Hematopoietic multipotent progenitor cell treated with erythropoietin and hydrocortisone succinate and interleukin-3 and kit ligand, for 8 days (in vitro differentiated cells): ENCODE results near the gene TANGO2.

Source experiments
- DNase-seq: peaks from one replicate; pipeline ENCODE4 v3.0.0-alpha.2; 2015

The TANGO2 gene

DNA sequence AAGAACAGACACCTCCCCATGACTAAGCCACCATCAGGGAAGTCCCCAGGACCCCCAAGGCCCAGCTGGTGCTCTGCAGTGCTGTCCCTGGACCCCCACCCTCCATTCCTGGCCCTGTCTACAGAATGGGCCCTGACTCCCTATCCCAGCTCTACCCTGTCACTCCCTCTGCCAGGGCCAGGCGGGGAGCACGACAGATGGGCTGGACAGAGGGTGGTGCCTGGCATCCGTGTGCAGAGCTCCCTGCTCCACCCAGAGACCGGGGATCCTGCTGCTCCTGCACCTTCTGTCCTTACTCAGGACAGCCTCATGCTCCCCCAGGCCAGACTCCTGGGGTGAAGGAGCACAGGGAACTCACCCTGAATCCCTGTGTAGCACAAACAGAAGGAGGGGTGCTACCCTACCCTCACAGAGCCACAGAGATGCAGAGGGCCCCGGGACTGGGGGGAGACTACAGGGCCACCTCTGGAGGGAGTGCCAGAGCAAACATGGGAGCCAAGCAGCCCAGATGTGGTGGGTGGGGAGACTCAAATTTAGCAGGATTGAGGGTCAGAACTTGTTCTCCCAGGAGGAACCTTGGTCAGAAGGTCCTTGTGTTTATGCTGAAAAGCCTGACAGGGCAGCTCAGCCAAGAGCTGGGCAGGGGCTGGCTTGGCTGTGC lies 6.3 kb upstream of the TANGO2 start:
- DNase-seq, result peak; percentile 32

DNA sequence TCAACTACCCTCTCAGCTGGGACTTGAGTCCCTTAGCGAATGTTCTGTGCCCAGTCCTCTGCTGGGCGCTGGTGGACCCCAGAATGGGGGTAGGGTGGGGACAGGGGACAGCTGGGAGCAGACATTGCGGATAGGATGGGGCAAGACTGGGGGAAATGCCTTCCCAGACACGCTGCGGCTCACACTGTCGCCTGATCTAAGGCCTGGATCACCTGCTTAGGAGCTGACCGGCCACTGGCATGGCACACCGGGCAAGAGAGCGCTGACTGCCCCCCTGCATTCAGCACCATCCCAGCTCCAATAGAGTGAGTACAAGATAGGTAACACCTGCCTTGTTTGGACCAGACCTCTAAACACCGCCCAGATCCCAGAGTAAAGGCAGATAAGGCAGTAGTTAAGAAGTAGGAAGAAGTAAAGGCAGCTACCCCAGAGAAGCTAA lies 5.7 kb upstream of the TANGO2 start:
- no peak for DNase-seq

DNA sequence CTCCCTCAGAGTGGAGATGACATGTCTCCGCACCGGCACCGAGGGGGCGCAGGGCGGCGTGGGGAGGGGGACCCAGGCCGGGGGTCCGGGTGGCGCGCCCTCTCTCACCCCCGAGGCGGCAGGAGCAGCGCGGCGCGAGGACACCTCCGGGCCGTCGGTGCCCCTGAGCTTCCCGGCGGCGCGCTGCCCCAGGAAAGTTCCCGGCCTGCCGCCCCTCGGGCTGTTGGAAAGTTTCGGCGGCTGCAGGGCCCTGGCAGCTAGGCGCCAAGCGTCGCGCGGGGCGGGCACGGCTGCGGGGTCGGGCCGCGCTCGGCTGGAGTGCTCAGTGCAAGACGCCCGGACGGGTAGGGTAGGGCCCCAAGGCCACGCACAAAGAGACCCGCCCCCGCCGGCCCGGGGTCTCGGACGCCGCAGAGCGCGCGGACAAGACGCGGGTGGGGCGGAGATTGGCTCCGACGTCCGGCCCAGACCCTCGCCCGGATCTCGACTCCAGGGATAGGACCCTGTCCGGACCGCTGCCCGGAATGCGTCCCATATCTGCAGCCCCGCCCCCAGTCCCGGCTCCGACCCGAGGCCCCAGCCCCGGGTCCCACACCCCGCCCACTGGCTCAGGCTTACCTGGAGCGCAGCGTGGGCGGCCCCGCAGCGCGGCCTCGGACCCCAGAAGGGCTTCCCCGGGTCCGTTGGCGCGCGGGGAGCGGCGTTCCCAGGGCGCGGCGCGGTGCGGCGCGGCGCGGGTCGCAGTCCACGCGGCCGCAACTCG lies 4.8 kb upstream of the TANGO2 start:
- DNase-seq, result peak; percentile 41

GRCh38 chr22:20016734-20017621 lies 3.9 kb upstream of the TANGO2 start, which contains the start of gene ARVCF:
ARVCF (minus strand) TSS chr22:20016823; CDS start chr22:19990794, 26,029 bp downstream.
- peak; percentile 87 for DNase-seq

- no peak for DNase-seq
These were observed 3.3 kb upstream of the TANGO2 start for GRCh38 chr22:20017622-20017958.

- DNase-seq, result no peak
These were observed 2.9 kb upstream of the TANGO2 start for GRCh38 chr22:20018001-20018400.

- DNase-seq, result no peak
These were observed 1.0 kb upstream of the TANGO2 start for GRCh38 chr22:20019661-20020532.

GRCh38 chr22:20021196-20022181 lies 579 bp downstream of the TANGO2 start:
- peak; percentile 60 for DNase-seq

GRCh38 chr22:20022231-20022977 lies 1.5 kb downstream of the TANGO2 start:
- peak; percentile 69 for DNase-seq

- DNase-seq, result peak; percentile 51
These were observed 2.2 kb downstream of the TANGO2 start for GRCh38 chr22:20022978-20023613.

DNA sequence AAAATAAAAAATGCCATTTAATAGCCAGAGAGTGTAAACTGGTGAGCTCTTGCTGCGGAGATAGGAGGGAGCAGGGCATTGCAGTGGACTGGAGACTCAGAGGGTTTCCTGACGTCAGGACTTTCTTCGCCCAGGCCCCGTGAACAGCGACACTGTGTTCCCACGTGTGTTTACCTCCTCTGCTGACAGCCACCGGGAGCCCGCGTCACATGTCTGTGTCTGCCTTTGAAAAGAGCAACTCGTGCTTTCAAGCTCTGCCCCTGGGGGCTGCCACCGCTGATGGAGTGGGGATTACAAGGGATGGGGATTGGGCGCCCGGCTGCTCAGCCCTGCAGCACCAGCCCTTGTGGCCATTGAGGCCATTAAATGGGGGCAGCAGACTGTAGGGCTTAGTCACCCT lies 3.3 kb downstream of the TANGO2 start:
- no peak for DNase-seq

DNA sequence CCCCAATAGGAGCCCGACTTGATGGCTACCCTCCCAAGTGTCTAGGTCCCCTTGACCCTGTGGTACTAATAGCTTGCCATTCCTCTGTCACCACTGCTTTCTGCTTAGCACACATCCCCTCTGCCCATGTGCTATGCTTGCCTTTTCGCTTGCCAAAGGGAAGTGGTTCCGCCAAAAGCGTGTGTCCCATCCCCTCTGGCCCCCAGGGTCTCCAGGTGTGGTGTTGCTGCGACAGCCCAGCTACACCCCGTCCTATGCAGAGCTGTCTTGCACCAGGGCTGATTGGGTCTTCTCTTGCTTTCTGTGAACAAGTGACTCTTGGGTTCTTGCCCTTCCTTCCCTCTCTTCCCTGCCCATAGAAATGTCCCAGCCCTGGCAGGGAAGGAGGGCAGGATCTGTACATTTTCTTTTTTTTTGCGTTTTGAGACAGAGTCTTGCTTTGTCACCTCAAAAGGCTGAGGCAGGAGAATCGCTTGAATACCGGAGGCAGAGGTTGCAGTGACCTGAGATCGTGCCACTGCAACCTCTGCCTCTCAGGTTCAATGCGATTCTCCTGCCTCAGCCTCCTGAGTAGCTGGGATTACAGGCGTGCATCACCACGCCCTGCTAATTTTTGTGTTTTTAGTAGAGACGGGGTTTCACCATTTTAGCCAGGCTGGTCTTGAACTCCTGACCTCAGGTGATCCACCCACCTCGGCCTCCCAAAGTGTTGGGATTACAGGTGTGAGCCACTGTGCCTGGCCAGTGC lies 3.9 kb downstream of the TANGO2 start:
- peak; percentile 66 for DNase-seq

DNA sequence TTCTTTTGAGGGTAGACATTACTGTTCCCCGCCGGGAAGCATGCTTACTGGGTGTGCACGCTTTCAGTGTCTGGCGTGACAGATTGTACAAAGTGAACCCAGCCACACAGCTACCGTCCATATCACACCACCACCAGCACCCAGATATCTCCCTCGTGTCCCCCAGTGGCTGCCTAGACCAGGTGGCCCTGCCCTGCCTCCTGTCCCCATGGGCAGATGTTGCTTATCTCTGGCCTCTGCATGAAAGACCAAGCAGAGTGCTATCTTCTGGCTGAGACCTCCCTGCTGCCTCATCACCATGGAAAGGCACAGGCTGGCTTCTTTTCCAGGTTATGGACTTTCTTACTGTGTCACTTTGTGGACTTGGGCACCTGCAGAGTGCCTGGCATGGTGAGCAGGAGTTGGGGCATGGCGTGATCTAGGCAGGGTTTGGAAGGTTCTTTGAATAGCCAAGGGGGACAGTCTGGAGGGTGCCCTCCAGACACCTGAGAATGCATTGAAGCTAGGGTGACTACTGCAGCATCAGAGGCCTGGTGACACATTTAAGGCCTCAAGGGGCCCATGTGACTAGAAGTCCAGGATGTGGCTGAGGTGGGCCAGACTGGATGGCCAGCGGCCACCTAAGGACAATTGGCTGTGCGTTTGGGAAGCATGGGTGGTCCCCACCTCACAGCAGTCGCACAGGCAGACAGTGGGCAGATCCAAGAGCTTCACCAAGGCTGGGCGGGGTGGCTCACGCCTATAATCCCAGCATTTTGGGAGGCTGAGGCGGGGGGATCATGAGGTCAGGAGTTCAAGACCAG lies 4.7 kb downstream of the TANGO2 start:
- DNase-seq, result peak; percentile 99

- DNase-seq, result no peak
These were observed 5.4 kb downstream of the TANGO2 start for GRCh38 chr22:20026204-20026908.

- DNase-seq, result no peak
These were observed 6.2 kb downstream of the TANGO2 start for GRCh38 chr22:20026996-20027601.

DNA sequence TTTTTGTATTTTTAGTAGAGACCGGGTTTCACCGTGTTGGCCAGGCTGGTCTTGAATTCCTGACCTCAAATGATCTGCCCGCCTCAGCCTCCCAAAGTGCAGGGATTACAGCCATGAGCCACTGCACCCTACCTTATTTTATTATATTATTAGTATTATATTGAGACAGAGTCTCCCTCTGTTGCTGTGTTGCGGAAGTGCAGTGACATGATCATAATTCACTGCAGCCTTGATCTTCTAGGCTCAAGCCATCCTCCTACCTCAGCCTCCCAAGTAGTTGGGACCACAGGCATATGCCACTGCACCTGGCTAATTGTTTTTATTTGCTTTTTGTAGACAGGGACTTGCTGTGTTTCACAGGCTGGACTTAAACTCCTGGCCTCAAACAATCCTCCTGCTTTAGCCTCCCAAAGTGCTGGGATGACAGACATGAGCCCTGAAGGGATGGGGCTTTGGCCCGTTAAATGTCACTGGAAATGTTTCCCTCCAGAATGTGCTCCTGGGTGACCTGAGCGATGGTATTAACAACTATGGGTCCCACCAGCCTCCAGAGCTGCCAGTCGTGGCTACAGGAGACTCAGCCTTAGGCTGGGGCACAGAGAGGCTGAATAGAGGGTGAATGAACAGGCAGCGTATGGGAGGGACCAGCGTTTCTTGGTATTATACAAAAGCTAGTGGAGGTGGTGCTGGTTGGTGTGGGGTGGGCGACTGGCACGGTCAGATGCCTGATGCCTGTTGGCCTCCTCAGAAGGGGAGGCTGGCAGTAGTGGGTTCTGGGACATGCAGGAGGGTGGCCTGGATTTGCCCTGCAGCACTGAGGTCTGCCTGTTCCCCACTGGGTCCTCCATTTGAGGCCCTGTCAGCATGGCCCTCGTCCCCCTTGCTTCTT lies 7.3 kb downstream of the TANGO2 start:
- DNase-seq, result peak; percentile 69
